ENCODE data around the gene OSBPL2.

- TF ChIP-seq CTCF (IDR thresholded peaks at IDR 0.05; ENCODE audit: borderline replicate concordance, extremely low read depth, low read length, poor library complexity, severe bottlenecking) (no peak), EZH2 (IDR thresholded peaks at IDR 0.05; ENCODE audit: borderline replicate concordance, low read depth, low read length, severe bottlenecking) (no peak)
Measured at GRCh38 chr20:62208795-62209755, 29.2 kb upstream of the OSBPL2 start.

All from DND-41 (cell line).